IPS-NIHi7 (cell line): Measurements from ENCODE around the gene TUBB6.

Experiments used
- DNase-seq: peaks from one replicate; pipeline ENCODE4 v3.0.0; 2012; ENCODE audit warnings: mixed read lengths; ENCODE audit errors: extremely low spot score

The TUBB6 gene

DNA sequence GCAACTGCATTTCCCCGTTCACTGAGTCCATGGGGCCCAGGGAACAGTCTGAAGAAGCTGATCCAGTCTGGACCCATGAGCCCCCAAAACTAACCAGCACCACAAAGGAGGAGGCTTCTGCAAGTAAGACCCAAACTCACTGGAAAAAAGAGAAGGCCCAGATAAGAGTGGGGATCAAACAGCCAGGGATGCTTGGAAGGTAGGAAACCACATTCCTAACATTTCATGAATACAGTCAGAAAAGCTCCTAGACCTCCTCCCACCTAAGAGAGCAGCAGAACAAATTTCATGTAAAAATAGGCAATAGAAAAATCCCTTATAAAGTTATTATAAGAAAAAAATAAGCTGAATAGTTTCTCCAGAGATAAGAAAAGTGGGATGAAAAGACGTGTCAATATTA, 30.3 kb downstream of the TUBB6 start:
- no peak for DNase-seq

GRCh38 chr18:12340945-12341660, 33.1 kb downstream of the TUBB6 start:
- DNase-seq: no peak

DNA sequence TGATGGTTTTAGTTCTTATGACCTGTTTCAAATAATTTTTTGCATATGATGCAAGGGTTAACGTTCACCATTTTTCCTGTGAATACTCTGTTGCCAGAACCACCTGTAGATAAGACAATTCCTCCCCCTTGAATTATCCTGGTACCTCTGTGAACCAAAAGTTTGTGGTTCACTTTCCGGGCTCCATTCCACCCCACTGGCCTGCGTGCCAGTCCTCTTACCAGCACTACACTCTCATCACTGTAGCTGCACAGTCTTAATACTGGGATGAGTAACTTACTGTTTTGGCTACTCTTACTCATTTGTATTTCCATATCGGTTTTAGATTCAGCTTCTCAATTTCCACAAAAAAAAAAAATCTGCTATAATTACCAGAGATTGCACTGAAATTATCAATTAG, 34.6 kb downstream of the TUBB6 start:
- DNase-seq: no peak

- no peak for DNase-seq
Observed at GRCh38 chr18:12345491-12346239, 37.6 kb downstream of the TUBB6 start.

DNA sequence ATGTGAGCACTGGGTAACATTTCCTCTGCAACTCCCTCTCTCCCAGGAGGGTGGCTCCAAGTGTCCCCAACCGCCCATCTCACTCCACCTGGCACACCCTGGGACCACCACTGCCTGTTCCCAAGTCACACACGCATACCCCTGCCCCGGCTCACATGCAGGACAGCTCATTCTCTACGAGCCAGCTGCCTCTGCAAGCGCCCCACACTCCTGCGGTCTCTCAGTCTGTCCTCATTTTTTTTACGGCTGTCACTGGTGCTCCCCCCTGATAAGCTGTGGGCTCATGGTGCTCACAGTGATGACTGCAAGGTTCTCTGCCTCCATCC, 38.2 kb downstream of the TUBB6 start:
- DNase-seq: no peak

- DNase-seq: no peak
Observed at GRCh38 chr18:12347895-12348294, 39.9 kb downstream of the TUBB6 start.

DNA sequence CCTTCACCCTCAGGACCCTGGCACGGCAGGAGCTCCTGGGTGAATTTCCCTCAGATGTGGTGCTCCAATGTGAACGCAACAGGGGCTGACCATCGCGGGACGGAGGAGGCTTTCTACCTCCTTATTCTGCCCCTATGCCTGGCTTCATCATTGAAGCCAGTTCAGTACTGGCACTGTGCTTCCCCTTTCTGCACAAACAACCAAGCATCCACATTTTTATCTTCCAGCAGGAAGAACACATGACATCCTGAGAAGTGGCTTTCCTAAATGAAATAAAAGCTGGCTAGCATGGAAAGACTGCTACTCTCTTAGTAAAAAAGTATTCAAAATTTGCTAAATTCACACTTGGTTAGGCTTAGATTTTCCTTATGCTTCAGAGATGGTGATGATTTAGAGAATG, 44.1 kb downstream of the TUBB6 start:
- no peak for DNase-seq

DNA sequence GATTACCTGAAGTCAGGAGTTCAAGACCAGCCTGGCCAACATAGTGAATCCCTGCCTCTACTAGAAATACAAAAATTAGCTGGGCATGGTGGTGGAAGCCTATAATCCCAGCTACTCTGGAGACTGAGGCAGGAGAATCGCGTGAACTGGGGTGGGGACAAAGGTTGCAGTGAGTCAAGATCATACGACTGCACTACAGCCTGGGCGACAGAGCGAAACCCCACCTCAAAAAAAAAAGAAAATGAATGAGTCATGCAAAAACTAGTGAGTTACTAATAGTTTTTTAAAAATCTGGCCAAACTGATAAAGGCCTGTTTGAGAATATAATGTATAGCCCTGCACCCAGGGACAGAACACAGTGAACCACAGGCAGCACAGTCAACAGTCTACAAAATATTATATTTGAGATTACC, 51.5 kb downstream of the TUBB6 start:
- no peak for DNase-seq

- no peak for DNase-seq
Observed at GRCh38 chr18:12361770-12362378, 53.8 kb downstream of the TUBB6 start.

GRCh38 chr18:12362473-12363174, 54.6 kb downstream of the TUBB6 start:
- no peak for DNase-seq

DNA sequence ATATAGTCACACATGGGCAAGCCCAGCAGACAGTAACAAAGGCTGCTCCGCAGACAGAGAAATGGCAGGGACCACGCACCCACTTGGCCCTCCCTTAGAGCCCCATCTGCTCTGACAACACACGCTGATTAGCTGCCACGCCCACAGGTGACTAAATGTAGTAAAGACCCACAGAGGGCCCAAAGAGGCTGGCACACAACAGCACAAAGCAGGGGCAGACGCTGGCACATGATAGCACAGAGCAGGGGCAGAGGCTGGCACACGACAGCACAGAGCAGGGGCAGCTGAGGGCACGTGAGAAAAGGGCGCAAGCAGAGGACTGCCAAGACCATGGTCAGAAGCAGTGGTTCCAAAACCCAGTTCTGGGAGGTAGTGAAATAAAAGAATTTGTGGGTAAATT, 58.3 kb downstream of the TUBB6 start:
- DNase-seq: no peak

- DNase-seq: no peak
Observed at GRCh38 chr18:12366784-12367183, 58.7 kb downstream of the TUBB6 start.

DNA sequence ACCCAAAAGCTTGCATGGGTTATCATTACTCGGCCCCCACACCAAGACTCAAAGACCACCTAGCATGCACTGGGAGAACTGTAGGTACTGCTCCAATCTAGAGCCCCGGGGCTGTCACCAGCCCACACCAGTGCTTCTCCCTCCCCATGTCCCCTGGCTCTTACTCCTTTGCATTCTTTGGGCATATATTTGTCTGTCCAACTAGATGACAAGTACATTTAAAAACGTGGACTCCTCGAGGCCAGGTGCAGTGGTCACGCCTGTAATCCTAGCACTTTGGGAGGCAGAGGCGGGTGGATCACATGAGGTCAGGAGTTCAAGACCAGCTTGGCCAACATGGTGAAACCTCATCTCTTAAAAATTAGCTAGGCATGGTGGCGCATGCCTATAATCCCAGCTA, 61.2 kb downstream of the TUBB6 start:
- no peak for DNase-seq

DNA sequence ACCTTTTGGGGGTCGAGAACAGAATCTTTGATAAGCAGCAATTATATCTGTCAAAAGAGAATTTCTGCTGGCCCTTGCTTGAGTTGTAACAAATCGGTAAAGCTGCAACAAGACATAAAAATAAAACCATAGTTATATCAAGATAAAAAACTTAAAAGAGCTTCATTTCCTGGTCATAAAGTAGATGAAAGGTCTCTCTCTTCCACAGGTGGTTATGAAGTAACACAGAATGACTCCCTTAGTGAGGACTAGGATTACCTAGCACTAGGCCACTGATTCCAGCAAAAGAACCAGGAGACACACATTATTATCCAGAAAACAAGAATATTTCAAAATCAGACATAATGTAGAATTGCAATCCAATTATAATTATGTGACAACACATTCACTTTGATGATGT, 63.5 kb downstream of the TUBB6 start:
- DNase-seq: no peak

DNA sequence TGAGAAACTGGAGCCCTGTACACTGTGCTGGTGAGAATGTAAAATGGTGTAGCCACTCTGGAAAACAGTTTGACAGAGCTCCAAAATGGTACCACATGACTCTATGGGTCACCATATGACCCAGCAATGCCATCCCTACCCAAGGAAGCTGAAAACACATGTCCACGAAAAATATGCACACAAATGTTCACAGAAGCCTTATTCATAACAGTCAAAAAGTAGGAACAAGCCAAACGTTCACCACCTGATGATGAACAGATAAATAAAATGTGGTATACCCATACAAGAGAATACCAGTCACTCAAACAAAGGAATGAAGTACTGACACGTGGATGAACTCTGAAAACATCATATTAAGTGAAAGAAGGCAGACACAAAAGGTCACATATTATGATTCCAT, 64.4 kb downstream of the TUBB6 start:
- no peak for DNase-seq

- no peak for DNase-seq
Observed at GRCh38 chr18:12373116-12373770, 65.2 kb downstream of the TUBB6 start.

DNA sequence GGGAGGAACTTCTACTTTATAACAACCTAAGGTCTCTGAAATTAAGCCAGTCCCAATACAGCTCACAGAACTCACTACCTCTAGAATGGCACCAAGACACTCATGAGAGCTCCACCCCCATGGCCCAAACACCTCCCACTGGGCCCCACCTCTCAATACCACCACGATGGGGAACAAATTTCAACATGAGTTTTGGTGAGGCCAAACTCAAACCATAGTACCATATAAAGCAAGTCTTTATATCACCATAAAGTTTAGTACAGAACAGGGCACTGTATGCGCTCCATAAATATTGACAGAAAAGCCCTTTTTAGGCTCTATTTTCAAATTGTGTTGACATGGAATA, 65.7 kb downstream of the TUBB6 start:
- DNase-seq: no peak

- DNase-seq: no peak
Observed at GRCh38 chr18:12374401-12374800, 66.4 kb downstream of the TUBB6 start.
